COR-L47 (cell line): ENCODE measurements around the gene COL13A1.

ENCODE experiments used
- DNase-seq: peaks from one replicate; lab custom pipeline; 2025; lab: John Stamatoyannopoulos, UW

The COL13A1 gene

GRCh38 chr10:69819716-69820506 lies 18.2 kb downstream of the COL13A1 start:
- no peak for DNase-seq

GRCh38 chr10:69820817-69821216 lies 19.1 kb downstream of the COL13A1 start:
- DNase-seq = no peak

GRCh38 chr10:69825604-69826003 lies 23.9 kb downstream of the COL13A1 start:
- DNase-seq = no peak

GRCh38 chr10:69826094-69826493 lies 24.4 kb downstream of the COL13A1 start:
- DNase-seq = no peak

GRCh38 chr10:69826789-69827554 lies 25.3 kb downstream of the COL13A1 start:
- no peak for DNase-seq

GRCh38 chr10:69828144-69828870 lies 26.6 kb downstream of the COL13A1 start:
- DNase-seq = no peak

GRCh38 chr10:69829775-69830174 lies 28.1 kb downstream of the COL13A1 start:
- no peak for DNase-seq

- no peak for DNase-seq
Observed at GRCh38 chr10:69831231-69831855, 29.6 kb downstream of the COL13A1 start.

- DNase-seq = no peak
Observed at GRCh38 chr10:69835233-69835632, 33.5 kb downstream of the COL13A1 start.

GRCh38 chr10:69835875-69836730 lies 34.4 kb downstream of the COL13A1 start:
- no peak for DNase-seq

- DNase-seq = no peak
Observed at GRCh38 chr10:69836731-69837030, 35.0 kb downstream of the COL13A1 start.

GRCh38 chr10:69837261-69837660 lies 35.6 kb downstream of the COL13A1 start:
- DNase-seq = no peak

- DNase-seq = no peak
Observed at GRCh38 chr10:69838418-69838817, 36.7 kb downstream of the COL13A1 start.

GRCh38 chr10:69838853-69839252 lies 37.1 kb downstream of the COL13A1 start:
- DNase-seq = no peak

GRCh38 chr10:69839696-69840345 lies 38.1 kb downstream of the COL13A1 start:
- DNase-seq = no peak

- no peak for DNase-seq
Observed at GRCh38 chr10:69840773-69841172, 39.1 kb downstream of the COL13A1 start.

- no peak for DNase-seq
Observed at GRCh38 chr10:69842020-69842419, 40.3 kb downstream of the COL13A1 start.

- no peak for DNase-seq
Observed at GRCh38 chr10:69842882-69843281, 41.2 kb downstream of the COL13A1 start.

GRCh38 chr10:69843923-69844322 lies 42.2 kb downstream of the COL13A1 start:
- DNase-seq = no peak

- no peak for DNase-seq
Observed at GRCh38 chr10:69844698-69845097, 43.0 kb downstream of the COL13A1 start.
